Measurements from ENCODE around the gene UBE2H. TPM values are rescaled to one million over a fixed set of nuclear protein-coding genes. Genes with fewer than 3 reads are reported as not detected.

Gene UBE2H
- total and polyA plus RNA-seq, 12 donors: 26.0 to 222 (median 159) TPM

DNA sequence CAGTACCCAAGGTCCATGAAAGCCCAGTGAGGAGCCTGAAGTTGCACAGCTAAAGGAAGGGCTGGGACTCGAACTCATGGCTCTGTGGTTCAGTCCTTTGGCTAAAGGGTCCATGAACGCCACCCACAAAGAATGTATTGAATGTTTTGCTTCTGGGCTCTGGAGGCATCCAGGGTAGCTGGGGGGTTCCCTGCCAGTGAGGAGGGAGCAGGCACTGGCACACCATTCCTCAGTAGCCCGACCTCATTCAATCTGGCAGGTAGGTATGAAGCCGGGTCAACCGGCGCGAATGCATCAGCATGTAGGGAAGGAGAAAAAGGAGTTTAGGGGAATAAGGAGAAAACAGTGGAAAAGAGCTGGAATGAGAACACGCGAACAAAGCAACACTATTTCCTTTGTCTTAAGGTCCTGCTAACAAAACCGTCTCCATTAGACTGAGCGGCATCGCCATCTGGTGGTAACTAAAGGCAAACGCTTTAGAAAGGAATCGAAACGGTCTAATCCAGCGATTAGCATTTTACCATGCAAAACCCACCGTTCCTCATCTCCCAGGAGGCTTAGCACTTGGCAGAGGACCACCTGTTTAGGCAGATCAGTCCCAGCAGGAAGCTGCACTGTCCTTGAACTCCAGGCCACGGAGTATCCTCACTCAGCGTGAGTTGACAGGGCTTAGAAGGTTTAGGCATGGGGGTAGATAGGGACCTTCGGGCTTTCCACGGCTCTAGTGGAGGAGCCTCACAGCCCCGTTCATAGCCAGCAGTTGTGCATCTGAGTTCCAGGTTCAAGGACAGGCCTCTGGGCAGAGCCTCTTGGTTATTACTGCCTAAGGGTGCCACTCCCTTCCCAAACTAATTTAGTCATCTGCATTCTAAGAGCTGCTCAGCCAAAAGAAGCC, 122.8 kb downstream of the UBE2H start:
- Histone ChIP-seq H3K36me3 (peaks cover 0 to 29% (median 7%) of the 10 kb centered on the region in 9 donors), H3K27me3 (no peaks in the 10 kb centered on the region), H3K4me1 (peaks cover 5 to 64% (median 44%) of the 10 kb centered on the region in 9 donors), H3K9me3 (no peaks in the 10 kb centered on the region), H3K27ac (peak overlapping the region; percentile 1 to 91 (median 70)), H3K4me3 (peak overlapping the region in 6 of 10 donors; percentile 14 to 41 (median 30))
- TF ChIP-seq CTCF (IDR thresholded peaks at IDR 0.05): peak; percentile 61 to 92 (median 82)
- ATAC-seq: peak; percentile 10 to 53 (median 30)
- intact Hi-C loops (cut with DNase I): loop anchor here (2.0 to 10.0 kb wide), 13 partner anchors 119 to 465 kb away; partner anchors contain the start of gene UBE2H (in 7 of the 10)
- DNase-seq: peak in 1 of 2 donors; percentile 62
- 13 to 14% methylated on average over 22 of the region's 22 CpGs for WGBS, 2 donors

- Histone ChIP-seq H3K4me1 (peaks cover 9 to 65% (median 48%) of the 10 kb centered on the region in 9 donors), H3K9me3 (no peaks in the 10 kb centered on the region), H3K27me3 (no peaks in the 10 kb centered on the region), H3K4me3 (no peak overlapping the region), H3K36me3 (peaks cover 0 to 21% (median 1%) of the 10 kb centered on the region in 9 donors), H3K27ac (peak overlapping the region in 6 of 10 donors; percentile 49 to 91 (median 72))
- 82% methylated on average over 12 of the region's 12 CpGs for WGBS, 2 donors
- TF ChIP-seq CTCF (IDR thresholded peaks at IDR 0.05): no peak
- DNase-seq: no peak
- intact Hi-C loops (cut with DNase I): loop anchor here in 9 of 10 donors (2.0 to 10.0 kb wide), 10 partner anchors 123 to 464 kb away; partner anchors contain the start of gene UBE2H (in 2 of the 9)
- no peak for ATAC-seq
These were observed 123.6 kb downstream of the UBE2H start for GRCh38 chr7:129828989-129829736.

- intact Hi-C loops (cut with DNase I): loop anchor here in 9 of 10 donors (2.0 to 10.0 kb wide), 10 partner anchors 124 to 463 kb away; partner anchors contain the start of gene UBE2H (in 2 of the 9)
- no peak for DNase-seq
These were observed 124.5 kb downstream of the UBE2H start for GRCh38 chr7:129828078-129828762.

More at GRCh38 chr7:129828078-129828762, 124.5 kb downstream of the UBE2H start:
- H3K9me3 ChIP-seq: no peaks in the 10 kb centered on the region
- no peak overlapping the region for H3K27ac ChIP-seq
- no peak for ATAC-seq
- TF ChIP-seq CTCF (IDR thresholded peaks at IDR 0.05): no peak
- H3K27me3 ChIP-seq: no peaks in the 10 kb centered on the region
- 88 to 91% methylated on average over 18 of the region's 18 CpGs for WGBS, 2 donors
- H3K36me3 ChIP-seq: peaks cover 0 to 12% (median 0%) of the 10 kb centered on the region in 9 donors
- peaks cover 9 to 60% (median 45%) of the 10 kb centered on the region in 9 donors for H3K4me1 ChIP-seq
- no peak overlapping the region for H3K4me3 ChIP-seq
